Endothelial cell of umbilical vein (primary cell): ENCODE measurements around the gene HINFP. TPM values are rescaled to one million over a fixed set of nuclear protein-coding genes. Genes with fewer than 3 reads are reported as not detected.

Experiments used
- BruUV-seq: library from RNA; stranded (reverse); fragments of 400-500 nt; replicated peaks from 2 replicates; lab custom pipeline; 2021; lab: Mats Ljungman, UMichigan
- CTCF ChIA-PET: fragments of 300-600, 350-600 bp; sonication (Branson Sonifier 250); formaldehyde crosslinking; loops from one replicate; lab custom pipeline; 2021; ENCODE audit warnings: antibody characterized with exemption, inconsistent platforms; lab: Charles Lee
- POLR2A ChIA-PET: fragments of 300-600, 350-600 bp; sonication (Branson Sonifier 250); formaldehyde crosslinking; loops from one replicate; lab custom pipeline; 2021; ENCODE audit warnings: antibody characterized with exemption, inconsistent platforms; lab: Charles Lee
- DNase-seq: peaks from one replicate; pipeline ENCODE4 v3.0.0-alpha.2; 2011; ENCODE audit warnings: low read depth, low spot score
- FAIRE-seq: peaks from 2 replicates; lab custom pipeline; 2011; peaks lifted over from hg19 to GRCh38; lab: Jason Lieb, UNC
- H2AFZ ChIP-seq: 2 replicates; pipeline ENCODE4 v1.6.0; 2012; ENCODE audit warnings: low read depth, low read length, control low read depth, inconsistent platforms
- H3K27ac ChIP-seq: 2 replicates; pipeline ENCODE4 v1.5.1; 2011; ENCODE audit warnings: low read depth, mild to moderate bottlenecking, control low read depth, low read length, moderate library complexity; ENCODE audit not compliant: insufficient read depth
- H3K27me3 ChIP-seq, 2 experiments: 2 replicates each; pipeline versions ENCODE4 v1.6.0 to v1.6.1; 2011; ENCODE audit warnings: low read length in 2 of 2, mixed read lengths in 1 of 2; ENCODE audit not compliant: control insufficient read depth in 2 of 2, insufficient read depth in 2 of 2
- H3K36me3 ChIP-seq, 2 experiments: 2 replicates in 1 of 2; 3 replicates in 1 of 2; pipeline ENCODE4 v1.5.1; 2011; ENCODE audit warnings: low read length in 2 of 2, mild to moderate bottlenecking in 1 of 2, moderate library complexity in 1 of 2; ENCODE audit not compliant: control insufficient read depth in 2 of 2, insufficient read depth in 2 of 2; ENCODE audit errors: extremely low read depth in 1 of 2
- H3K4me1 ChIP-seq: 3 replicates; pipeline ENCODE4 v1.5.1; 2011; ENCODE audit warnings: mild to moderate bottlenecking, low read length; ENCODE audit not compliant: control insufficient read depth, insufficient read depth; ENCODE audit errors: extremely low read depth
- H3K4me2 ChIP-seq: 2 replicates; pipeline ENCODE4 v1.6.1; 2011; ENCODE audit warnings: low read length, control low read depth, mixed read lengths; ENCODE audit not compliant: insufficient read depth
- H3K4me3 ChIP-seq, 3 experiments: fragments of 200-600 bp in 1 of 3; sonication (generic), shearing (Covaris generic) in 1 of 3; replicated peaks in 1 of 3; 2 replicates each; pipeline ENCODE4 v1.5.1; 2011 to 2016; ENCODE audit warnings: control low read depth in 3 of 3, low read length in 3 of 3, mild to moderate bottlenecking in 2 of 3, inconsistent platforms in 1 of 3, low read depth in 1 of 3, moderate library complexity in 1 of 3; ENCODE audit not compliant: insufficient read depth in 1 of 3
- H3K79me2 ChIP-seq: 2 replicates; pipeline ENCODE4 v1.6.0; 2012; ENCODE audit warnings: low read length, inconsistent platforms; ENCODE audit not compliant: control insufficient read depth, insufficient read depth
- H3K9ac ChIP-seq: replicated peaks from 2 replicates; pipeline ENCODE3; 2011; ENCODE audit warnings: low read length, control low read depth; ENCODE audit not compliant: insufficient read depth; ENCODE audit errors: extremely low read depth
- H3K9me1 ChIP-seq: replicated peaks from 3 replicates; pipeline ENCODE4 v1.6.0; 2011; ENCODE audit warnings: mild to moderate bottlenecking, low read length; ENCODE audit not compliant: control insufficient read depth, insufficient read depth; ENCODE audit errors: extremely low read depth
- H3K9me3 ChIP-seq: replicated peaks from 2 replicates; pipeline ENCODE4 v1.5.1; 2012; ENCODE audit warnings: low read length, inconsistent platforms; ENCODE audit not compliant: control insufficient read depth, insufficient read depth
- H4K20me1 ChIP-seq: replicated peaks from 2 replicates; pipeline ENCODE3; 2011; ENCODE audit warnings: mild to moderate bottlenecking, low read length; ENCODE audit not compliant: control insufficient read depth, insufficient read depth; ENCODE audit errors: extremely low read depth
- EZH2 ChIP-seq: IDR thresholded peaks from 2 replicates; pipeline ENCODE4 v1.6.1; 2012; ENCODE audit warnings: borderline replicate concordance, low read depth, mild to moderate bottlenecking, moderate library complexity, low read length, inconsistent platforms; ENCODE audit not compliant: severe bottlenecking
- FOS ChIP-seq: IDR thresholded peaks from 2 replicates; pipeline ENCODE4 v1.6.1; 2011; ENCODE audit warnings: mild to moderate bottlenecking, low read length, moderate library complexity, borderline replicate concordance; ENCODE audit not compliant: insufficient read depth
- JUN ChIP-seq: IDR thresholded peaks from 2 replicates; pipeline ENCODE4 v1.6.1; 2011; ENCODE audit warnings: borderline replicate concordance, low read depth; ENCODE audit not compliant: insufficient read length, insufficient read depth
- MYC ChIP-seq: IDR thresholded peaks from one replicate; pipeline ENCODE4 v1.6.1; 2011; ENCODE audit warnings: mild to moderate bottlenecking, low read depth, low read length
- POLR2A ChIP-seq: IDR thresholded peaks from 2 replicates; pipeline ENCODE4 v1.6.1; 2012; ENCODE audit warnings: low read depth, mild to moderate bottlenecking, control low read depth, low read length
- dilution Hi-C: fragments of 300-500 bp; cut with MboI; formaldehyde crosslinking; loops from one replicate; pipeline ENCODE4 v1.15.0; 2019; ENCODE audit warnings: low sequenced_read_pairs; ENCODE audit not compliant: extremely low pct_ligation_motif_present
- intact Hi-C: fragments of 100-400 bp; cut with micrococcal nuclease; formaldehyde crosslinking; loops from one replicate; pipeline ENCODE4 v1.10.0; 2022
- polyA plus RNA-seq, 4 experiments: library from polyadenylated mRNA; depleted of rRNA in 3 of 4; stranded (reverse) in 3 of 4; unstranded in 1 of 4; fragments of >200 nt; gene quantifications; 2 replicates each; pipeline versions ENCODE4 v1.2.1 to v1.2.3, GENCODE V29; 2011 to 2012; ENCODE audit warnings: missing spikeins in 1 of 4
- total RNA-seq: library from RNA; stranded (reverse); gene quantifications from 2 replicates; pipeline ENCODE4 v1.2.3, GENCODE V29; 2021
- TF ChIP-seq, protein P1 (sequence below), 2 donors: IDR thresholded peaks; 1 replicate in 1 of 2; 2 replicates in 1 of 2; pipeline ENCODE4 v1.5.1; 2011; ENCODE audit warnings: low read length in 2 of 2, mild to moderate bottlenecking in 2 of 2, moderate library complexity in 2 of 2, control low read depth in 1 of 2, inconsistent platforms in 1 of 2, low read depth in 1 of 2; ENCODE audit not compliant: insufficient read depth in 1 of 2; ENCODE audit errors: extremely low read depth in 1 of 2

HINFP gene
- total and polyA plus RNA-seq, 2 donors (not counting 3 experiments of a cell fraction or from before 2014, with no cell fraction given), result 30.8 to 33.4 TPM

DNA sequence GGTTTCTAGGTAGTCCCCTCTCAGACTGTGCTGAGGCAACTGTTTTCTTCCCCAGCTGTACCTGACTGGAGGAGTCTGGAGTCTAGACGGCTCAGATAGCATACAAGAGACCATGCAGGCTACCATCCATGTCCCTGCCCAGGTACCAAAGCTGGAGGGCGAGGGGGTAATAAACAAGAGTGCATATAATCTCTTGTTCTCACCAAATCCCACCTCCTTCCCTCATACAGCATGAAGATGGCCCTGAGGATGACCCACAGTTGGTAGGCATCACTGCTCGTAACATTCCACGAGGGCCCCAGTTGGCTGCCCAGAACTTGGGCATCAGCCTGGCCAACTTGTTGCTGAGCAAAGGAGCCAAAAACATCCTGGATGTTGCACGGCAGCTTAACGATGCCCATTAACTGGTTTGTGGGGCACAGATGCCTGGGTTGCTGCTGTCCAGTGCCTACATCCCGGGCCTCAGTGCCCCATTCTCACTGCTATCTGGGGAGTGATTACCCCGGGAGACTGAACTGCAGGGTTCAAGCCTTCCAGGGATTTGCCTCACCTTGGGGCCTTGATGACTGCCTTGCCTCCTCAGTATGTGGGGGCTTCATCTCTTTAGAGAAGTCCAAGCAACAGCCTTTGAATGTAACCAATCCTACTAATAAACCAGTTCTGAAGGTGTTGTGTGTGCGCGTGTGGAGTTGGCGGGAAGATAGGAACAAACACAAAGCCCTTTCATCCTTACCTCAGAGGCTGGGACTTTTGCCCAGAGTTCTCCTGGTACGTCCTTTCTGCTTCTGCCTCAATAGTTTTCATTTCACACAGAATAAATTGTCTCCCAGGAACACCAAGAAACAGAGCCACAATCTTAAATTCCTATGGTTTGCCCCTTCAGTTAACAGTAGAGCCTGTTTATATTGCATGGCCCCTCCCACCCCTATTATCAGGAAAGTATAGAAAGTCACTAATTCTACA is 28.2 kb upstream of the HINFP start:
- H3K4me1 ChIP-seq, result peaks cover 22% of the 10 kb centered on the region
- H3K9me3 ChIP-seq, result no peaks in the 10 kb centered on the region
- dilution Hi-C loops, result no loop called here
- H3K4me3 ChIP-seq, result peak overlapping the region; percentile 70 to 95 (median 90)
- H3K9me1 ChIP-seq, result no peaks in the 10 kb centered on the region
- no peak overlapping the region for H3K27ac ChIP-seq
- H4K20me1 ChIP-seq, result peaks cover 2% of the 10 kb centered on the region
- H3K4me2 ChIP-seq, result peak overlapping the region; percentile 95
- peaks cover 10 to 19% of the 10 kb centered on the region in 2 experiments for H3K36me3 ChIP-seq
- no peaks in the 10 kb centered on the region for H3K27me3 ChIP-seq
- ChIA-PET CTCF (interaction anchor here (1.0 to 2.6 kb wide), 5 partner anchors 8 to 231 kb away, joined by 3 to 16 read pairs (median 7); partner anchors contain the start of gene HMBS), POLR2A (interaction anchor here (1.0 to 2.7 kb wide), 3 partner anchors 8 to 245 kb away, joined by 3 to 23 read pairs (median 17); partner anchors contain the start of genes HINFP and HMBS)
- TF ChIP-seq FOS, result no peak
- TF ChIP-seq EZH2, result no peak
- TF ChIP-seq POLR2A, result no peak
- no peak for TF ChIP-seq JUN
- no peak for TF ChIP-seq MYC
- TF ChIP-seq, protein P1, sequence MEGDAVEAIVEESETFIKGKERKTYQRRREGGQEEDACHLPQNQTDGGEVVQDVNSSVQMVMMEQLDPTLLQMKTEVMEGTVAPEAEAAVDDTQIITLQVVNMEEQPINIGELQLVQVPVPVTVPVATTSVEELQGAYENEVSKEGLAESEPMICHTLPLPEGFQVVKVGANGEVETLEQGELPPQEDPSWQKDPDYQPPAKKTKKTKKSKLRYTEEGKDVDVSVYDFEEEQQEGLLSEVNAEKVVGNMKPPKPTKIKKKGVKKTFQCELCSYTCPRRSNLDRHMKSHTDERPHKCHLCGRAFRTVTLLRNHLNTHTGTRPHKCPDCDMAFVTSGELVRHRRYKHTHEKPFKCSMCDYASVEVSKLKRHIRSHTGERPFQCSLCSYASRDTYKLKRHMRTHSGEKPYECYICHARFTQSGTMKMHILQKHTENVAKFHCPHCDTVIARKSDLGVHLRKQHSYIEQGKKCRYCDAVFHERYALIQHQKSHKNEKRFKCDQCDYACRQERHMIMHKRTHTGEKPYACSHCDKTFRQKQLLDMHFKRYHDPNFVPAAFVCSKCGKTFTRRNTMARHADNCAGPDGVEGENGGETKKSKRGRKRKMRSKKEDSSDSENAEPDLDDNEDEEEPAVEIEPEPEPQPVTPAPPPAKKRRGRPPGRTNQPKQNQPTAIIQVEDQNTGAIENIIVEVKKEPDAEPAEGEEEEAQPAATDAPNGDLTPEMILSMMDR (IDR thresholded peaks at IDR 0.05; ENCODE audit: extremely low read depth in 1 of 2, insufficient read depth in 1 of 2, low read depth in 1 of 2, low read length in 2 of 2), result no peak
- H3K9ac ChIP-seq, result peak overlapping the region; percentile 84
- no peak overlapping the region for H2AFZ ChIP-seq
- intact Hi-C loops, result no loop called here
- peaks cover 33% of the 10 kb centered on the region for H3K79me2 ChIP-seq
- BruUV-seq, result no TSS peak
- no peak for FAIRE-seq
- peak; percentile 18 for DNase-seq
